ENCODE data around the gene PSAT1.

- no peak for TF ChIP-seq CTCF (IDR thresholded peaks at IDR 0.05)
- no peak for TF ChIP-seq REST (IDR thresholded peaks at IDR 0.05; ENCODE audit: insufficient read depth in 1 of 2, low read depth in 2 of 2, low read length in 1 of 2)
Measured at GRCh38 chr9:78320875-78321496, 24.1 kb downstream of the PSAT1 start.
